Stimulated activated CD4-positive, alpha-beta T cell treated with anti-CD3 and anti-CD28 coated beads, Interleukin-4, amount 100 ng/mL, for 48 hours (primary cell): ENCODE results near the gene PDPK1.
"Not testable (repeated sequence)": the region's sequence is repeated elsewhere in the genome, so short reads cannot be mapped to it uniquely, and the experiment has no call there.

Experiments
- DNase-seq, 2 donors: peaks; one replicate each; pipeline ENCODE4 v3.0.0-alpha.2; 2020; ENCODE audit warnings: low read depth in 2 of 2

Gene PDPK1

DNA sequence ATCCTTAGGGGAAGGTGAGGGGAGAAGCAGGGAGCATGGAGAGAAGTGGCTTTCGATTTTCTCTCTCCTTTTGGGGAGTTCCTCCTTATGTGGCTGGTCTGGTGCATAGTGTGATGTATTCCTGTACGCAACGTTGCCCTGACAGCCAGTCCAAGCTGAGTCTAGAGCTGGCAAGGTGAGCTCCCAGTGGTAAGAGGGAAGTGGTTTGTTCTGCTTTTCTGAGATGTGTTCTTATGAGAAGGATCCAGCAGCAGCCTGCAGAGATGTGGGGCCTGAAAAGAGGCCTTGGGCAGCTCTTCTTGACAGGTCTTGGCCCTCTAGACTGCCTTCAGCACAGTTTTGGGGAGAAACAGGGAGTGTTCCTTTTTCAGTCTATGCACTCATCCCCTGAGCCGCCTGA lies 3.1 kb downstream of the PDPK1 start:
- DNase-seq = not testable (repeated sequence)

DNA sequence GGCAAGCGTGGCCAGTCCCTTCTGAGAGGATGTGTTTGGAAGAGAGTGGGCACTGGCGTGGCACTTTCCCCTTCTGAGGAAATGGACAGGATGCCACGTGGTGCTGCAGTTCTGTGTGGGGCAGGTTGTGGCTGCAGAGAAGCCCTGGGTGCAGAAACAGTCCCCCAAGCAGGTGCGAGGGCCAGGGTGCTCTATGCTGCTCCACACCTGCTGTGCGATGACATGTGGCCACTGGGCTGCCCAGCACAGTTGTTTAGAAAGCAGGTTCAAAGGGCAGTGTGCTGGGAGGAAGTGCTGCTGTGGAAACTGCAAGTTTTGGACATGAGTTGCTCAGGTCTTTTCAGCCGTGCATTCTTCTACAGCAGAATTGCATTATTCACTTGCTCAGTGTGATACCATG lies 3.6 kb downstream of the PDPK1 start:
- DNase-seq = not testable (repeated sequence)

GRCh38 chr16:2543771-2544170 lies 6.0 kb downstream of the PDPK1 start:
- not testable (repeated sequence) for DNase-seq

DNA sequence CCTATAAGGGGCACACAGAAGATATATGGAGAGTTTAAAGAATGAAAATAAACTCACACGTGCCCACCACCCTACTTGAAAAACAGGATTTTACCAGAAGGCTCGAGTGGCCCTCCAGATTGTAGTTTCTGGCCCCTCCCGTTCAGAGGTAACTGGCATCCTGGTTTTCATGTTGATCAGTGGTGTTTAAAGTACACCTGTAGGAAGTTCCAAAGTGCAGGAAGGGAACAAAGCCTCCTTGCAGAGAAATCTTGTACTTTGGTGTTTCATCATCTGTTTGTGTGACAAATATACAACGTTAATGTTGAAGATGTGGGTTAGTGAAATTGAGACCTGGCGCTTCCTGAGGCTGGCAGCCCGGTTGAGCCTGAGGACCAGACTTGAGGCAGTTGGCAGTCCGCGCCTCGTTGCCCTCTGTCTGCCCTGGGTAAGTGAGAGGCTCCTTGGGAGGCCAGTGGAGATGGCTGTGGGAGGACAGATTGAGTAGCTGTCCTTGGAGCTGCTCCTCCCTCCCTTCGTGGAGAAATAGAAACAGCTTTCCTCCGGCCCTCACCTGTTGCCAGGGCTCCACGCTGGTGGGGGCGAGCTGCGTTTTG lies 12.6 kb downstream of the PDPK1 start:
- DNase-seq = not testable (repeated sequence)

- DNase-seq = not testable (repeated sequence)
Measured at GRCh38 chr16:2551420-2551889, 13.6 kb downstream of the PDPK1 start.

DNA sequence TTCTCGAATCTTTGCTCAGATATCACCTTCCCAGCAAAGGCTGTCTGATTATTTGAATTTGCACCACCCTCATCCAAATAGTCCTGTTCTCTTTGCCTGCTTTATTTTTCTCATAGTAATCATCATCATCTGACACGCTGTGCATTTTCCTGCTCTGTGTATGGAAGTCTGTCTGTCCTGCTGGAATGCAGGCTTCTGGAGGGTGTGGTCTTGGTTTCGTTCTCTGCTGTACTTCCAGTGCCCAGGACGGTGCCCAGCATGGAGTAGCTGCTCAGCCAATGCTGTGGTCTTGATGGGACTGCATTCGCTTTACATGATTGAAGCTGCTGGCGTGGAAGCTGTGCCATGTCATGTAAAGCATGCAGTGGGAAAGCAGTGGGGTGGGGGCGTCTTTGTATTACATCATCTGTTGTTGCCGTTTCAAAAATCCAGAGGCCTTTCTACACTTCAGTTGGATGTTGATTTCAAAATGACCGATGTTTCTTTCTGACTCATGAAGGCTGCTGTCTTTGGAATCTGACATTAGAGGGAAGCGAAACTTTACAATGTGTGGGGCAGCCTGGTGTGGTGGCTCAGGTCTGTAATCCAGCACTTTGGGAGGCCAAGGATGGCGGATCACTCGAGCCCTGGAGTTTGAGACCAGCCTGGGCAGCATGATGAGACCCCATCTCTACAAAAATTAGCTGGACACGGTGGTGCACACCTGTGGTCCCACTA lies 17.0 kb downstream of the PDPK1 start:
- not testable (repeated sequence) for DNase-seq

- not testable (repeated sequence) for DNase-seq
Measured at GRCh38 chr16:2557150-2557549, 19.3 kb downstream of the PDPK1 start.

- not testable (repeated sequence) for DNase-seq
Measured at GRCh38 chr16:2560131-2560797, 22.4 kb downstream of the PDPK1 start.

DNA sequence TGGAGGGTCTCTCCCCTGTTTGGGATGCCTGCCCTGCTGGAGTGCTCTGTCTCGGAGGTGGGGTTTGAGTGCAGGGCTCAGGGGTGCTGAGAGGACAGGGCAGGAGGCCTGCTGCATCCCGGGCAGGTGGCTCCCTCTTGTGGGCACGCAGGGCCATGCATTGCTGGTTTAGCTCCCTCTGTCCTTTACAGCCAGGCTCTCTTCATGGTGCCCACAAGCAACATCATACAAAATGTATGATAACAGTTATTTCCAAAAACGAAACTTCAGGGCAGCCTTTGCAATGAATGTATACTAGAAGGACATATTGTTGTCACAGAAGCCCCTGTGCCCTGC lies 22.9 kb downstream of the PDPK1 start:
- DNase-seq = peak; percentile 49 to 63

GRCh38 chr16:2567506-2567905 lies 29.7 kb downstream of the PDPK1 start:
- DNase-seq = not testable (repeated sequence)

GRCh38 chr16:2568573-2568972 lies 30.8 kb downstream of the PDPK1 start:
- not testable (repeated sequence) for DNase-seq

GRCh38 chr16:2572704-2573103 lies 34.9 kb downstream of the PDPK1 start:
- not testable (repeated sequence) for DNase-seq

- not testable (repeated sequence) for DNase-seq
Measured at GRCh38 chr16:2575839-2576238, 38.0 kb downstream of the PDPK1 start.

GRCh38 chr16:2577044-2577443 lies 39.2 kb downstream of the PDPK1 start:
- not testable (repeated sequence) for DNase-seq

DNA sequence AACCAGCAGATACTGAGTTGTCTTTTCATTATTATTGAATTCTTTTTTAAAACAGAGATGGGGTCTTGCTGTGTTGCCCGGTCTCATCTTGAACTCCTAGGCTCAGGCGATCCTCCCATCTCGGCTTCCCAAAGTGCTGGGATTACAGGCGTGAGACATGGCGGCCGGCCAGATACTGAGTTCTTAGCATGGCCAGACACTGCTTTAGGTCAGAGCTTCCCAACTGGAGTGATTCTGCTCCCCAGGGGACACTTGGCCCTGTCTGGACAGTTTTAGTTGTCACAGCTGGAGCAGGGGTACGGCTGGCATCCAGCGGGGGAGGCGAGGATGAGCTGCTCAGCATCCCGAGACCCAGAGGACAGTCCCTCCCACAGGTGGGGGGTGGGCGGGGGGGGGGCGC lies 41.1 kb downstream of the PDPK1 start:
- not testable (repeated sequence) for DNase-seq

- DNase-seq = not testable (repeated sequence)
Measured at GRCh38 chr16:2580143-2580542, 42.3 kb downstream of the PDPK1 start.

DNA sequence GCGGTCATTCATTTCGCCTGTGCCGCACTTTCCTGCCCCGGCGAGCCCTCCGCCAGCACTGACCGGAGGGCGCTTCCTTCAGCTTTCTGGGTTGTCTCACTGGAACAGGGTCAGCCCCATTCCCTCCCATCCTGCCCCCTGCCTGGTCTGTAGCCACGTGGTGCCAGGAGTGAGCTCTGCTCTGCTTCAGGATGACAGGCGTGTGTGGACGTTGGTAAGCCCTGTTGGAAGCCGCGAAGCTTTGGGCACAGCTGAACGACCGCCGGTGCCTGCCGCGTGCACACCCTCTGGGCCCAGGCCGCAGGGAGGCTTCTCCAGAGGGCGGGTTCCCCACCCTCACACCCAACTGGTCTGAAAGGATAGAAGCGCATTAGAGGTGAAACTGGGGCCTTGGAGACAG lies 43.0 kb downstream of the PDPK1 start:
- not testable (repeated sequence) for DNase-seq

GRCh38 chr16:2584729-2585650 lies 47.2 kb downstream of the PDPK1 start:
- DNase-seq = no peak

GRCh38 chr16:2585651-2586081 lies 47.8 kb downstream of the PDPK1 start:
- DNase-seq = no peak

- DNase-seq = no peak
Measured at GRCh38 chr16:2586241-2586640, 48.4 kb downstream of the PDPK1 start.

DNA sequence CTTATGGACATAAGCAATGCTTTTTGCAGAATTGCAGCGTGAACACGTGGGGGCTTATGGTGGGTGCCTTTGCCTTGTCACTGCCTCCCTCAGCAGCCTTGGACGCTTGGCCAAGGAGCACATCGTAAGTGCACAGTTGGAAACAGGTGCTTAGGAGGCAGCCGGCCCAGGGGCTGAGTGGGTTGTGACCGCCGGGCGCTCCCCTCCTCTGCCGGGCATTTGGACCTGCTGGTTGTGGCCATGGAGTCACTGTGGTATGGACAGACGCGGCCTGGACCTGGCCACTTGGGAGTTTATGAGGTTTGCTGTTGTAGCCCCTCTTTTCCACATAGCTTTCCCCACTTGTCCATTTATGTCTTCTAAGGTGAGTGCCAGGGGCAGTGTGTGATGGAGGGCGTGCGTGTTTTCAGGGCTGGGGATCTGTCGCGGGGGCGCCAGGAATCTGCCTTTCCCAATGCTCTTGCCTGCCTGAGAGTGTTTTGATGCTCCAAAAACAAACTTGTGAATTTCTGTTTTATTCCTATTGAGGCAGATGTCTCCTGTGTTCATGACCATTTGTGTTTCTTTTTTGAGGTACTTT lies 49.2 kb downstream of the PDPK1 start:
- DNase-seq = no peak
